CD14-positive monocyte (primary cell): ENCODE measurements around the gene PLXND1. TPM values are rescaled to one million over a fixed set of nuclear protein-coding genes. Genes with fewer than 3 reads are reported as not detected.

Experiments
- DNase-seq, 3 donors: peaks; one replicate each; pipeline ENCODE4 v3.0.0-alpha.2; 2011 to 2022
- H2AFZ ChIP-seq: 2 replicates; pipeline ENCODE4 v1.6.0; 2012; ENCODE audit warnings: mild to moderate bottlenecking, low read depth, low read length, inconsistent platforms; ENCODE audit not compliant: insufficient read depth, poor library complexity, severe bottlenecking
- H3K27ac ChIP-seq, 2 donors: 1 replicate in 1 of 2; 2 replicates in 1 of 2; pipeline ENCODE4 v1.5.1; 2012 to 2013; ENCODE audit warnings: low read length in 2 of 2, control low read depth in 1 of 2, inconsistent platforms in 1 of 2, low read depth in 1 of 2, mild to moderate bottlenecking in 1 of 2
- H3K27me3 ChIP-seq, 2 donors: one replicate each; pipeline versions ENCODE4 v1.6.0 to v1.6.1; 2011 to 2013; ENCODE audit warnings: low read length in 2 of 2; ENCODE audit not compliant: control insufficient read depth in 2 of 2, insufficient read depth in 2 of 2
- H3K36me3 ChIP-seq, 2 donors: replicated peaks in 1 of 2; 1 replicate in 1 of 2; 2 replicates in 1 of 2; pipeline versions ENCODE4 v1.5.1 to v1.6.1; 2012 to 2013; ENCODE audit warnings: low read length in 2 of 2, control low read depth in 1 of 2, inconsistent platforms in 1 of 2, mild to moderate bottlenecking in 1 of 2; ENCODE audit not compliant: insufficient read depth in 2 of 2, control insufficient read depth in 1 of 2
- H3K4me1 ChIP-seq, 2 donors: 1 replicate in 1 of 2; 2 replicates in 1 of 2; pipeline versions ENCODE4 v1.5.1 to v1.6.1; 2012 to 2013; ENCODE audit warnings: low read length in 2 of 2, control low read depth in 1 of 2, inconsistent platforms in 1 of 2, mild to moderate bottlenecking in 1 of 2, moderate library complexity in 1 of 2; ENCODE audit not compliant: insufficient read depth in 2 of 2, control insufficient read depth in 1 of 2
- H3K4me2 ChIP-seq: replicated peaks from 2 replicates; pipeline ENCODE3; 2012; ENCODE audit warnings: low read length, moderate library complexity, mild to moderate bottlenecking; ENCODE audit not compliant: poor library complexity, severe bottlenecking; ENCODE audit errors: extremely low read depth
- H3K4me3 ChIP-seq, 3 experiments: fragments of 200-600 bp in 1 of 3; sonication (generic) in 1 of 3; replicated peaks in 1 of 3; 1 replicate in 2 of 3; 2 replicates in 1 of 3; pipeline ENCODE4 v1.5.1; 2011 to 2013; ENCODE audit warnings: low read length in 3 of 3, mild to moderate bottlenecking in 3 of 3, control low read depth in 2 of 3, low read depth in 2 of 3, inconsistent platforms in 1 of 3, moderate library complexity in 1 of 3
- H3K79me2 ChIP-seq: 2 replicates; pipeline ENCODE4 v1.6.0; 2012; ENCODE audit warnings: mild to moderate bottlenecking, control low read depth, inconsistent platforms, low read length, moderate library complexity; ENCODE audit not compliant: insufficient read depth
- H3K9ac ChIP-seq: 2 replicates; pipeline ENCODE4 v1.6.0; 2017; ENCODE audit warnings: low read length, mild to moderate bottlenecking; ENCODE audit not compliant: insufficient read depth, poor library complexity, severe bottlenecking
- H3K9me3 ChIP-seq, 2 donors: replicated peaks in 1 of 2; 1 replicate in 1 of 2; 2 replicates in 1 of 2; pipeline versions ENCODE4 v1.5.1 to v1.6.1; 2012 to 2013; ENCODE audit warnings: low read length in 2 of 2, control low read depth in 1 of 2; ENCODE audit not compliant: control insufficient read depth in 1 of 2, insufficient read depth in 1 of 2
- H4K20me1 ChIP-seq: 2 replicates; pipeline ENCODE4 v1.6.0; 2012; ENCODE audit warnings: mild to moderate bottlenecking, low read length, control low read depth, moderate library complexity; ENCODE audit not compliant: insufficient read depth
- H3K27ac Mint-ChIP-seq, 7 donors: one replicate each; pipeline ENCODE4 v1.8.0; 2020; ENCODE audit warnings: mild to moderate bottlenecking in 7 of 7, mixed read lengths in 7 of 7, moderate library complexity in 6 of 7, inconsistent platforms in 2 of 7
- H3K27me3 Mint-ChIP-seq, 3 donors: one replicate each; pipeline ENCODE4 v1.8.0; 2021 to 2022; ENCODE audit warnings: low read depth in 3 of 3, mild to moderate bottlenecking in 3 of 3, mixed read lengths in 3 of 3, moderate library complexity in 3 of 3, inconsistent platforms in 1 of 3
- H3K36me3 Mint-ChIP-seq, 2 donors: one replicate each; pipeline ENCODE4 v1.8.0; 2020; ENCODE audit warnings: mixed read lengths in 2 of 2, inconsistent platforms in 1 of 2, mild to moderate bottlenecking in 1 of 2
- H3K4me1 Mint-ChIP-seq: one replicate; pipeline ENCODE4 v1.8.0; 2020; ENCODE audit warnings: mild to moderate bottlenecking, mixed read lengths
- H3K4me3 Mint-ChIP-seq, 2 donors: one replicate each; pipeline ENCODE4 v1.8.0; 2020; ENCODE audit warnings: mild to moderate bottlenecking in 2 of 2, mixed read lengths in 2 of 2, moderate library complexity in 1 of 2
- H3K9me3 Mint-ChIP-seq, 7 donors: one replicate each; pipeline ENCODE4 v1.8.0; 2020 to 2022; ENCODE audit warnings: mixed read lengths in 7 of 7, mild to moderate bottlenecking in 6 of 7, moderate library complexity in 6 of 7, inconsistent platforms in 2 of 7
- WGBS: methylation state at CpG from one replicate; pipeline ENCODE4 v1.1.5; 2013; ENCODE audit warnings: missing lambda C conversion rate; ENCODE audit not compliant: insufficient coverage; 5-methylcytosine and 5-hydroxymethylcytosine counted together
- intact Hi-C, 2 donors: fragments of 100-400 bp; cut with micrococcal nuclease; formaldehyde crosslinking; loops; one replicate each; pipeline versions ENCODE4 v1.15.0 to v1.15.1; 2023
- polyA plus RNA-seq, 3 donors: library from polyadenylated mRNA; depleted of rRNA in 1 of 3; unstranded in 2 of 3; stranded (reverse) in 1 of 3; fragments of 300-500 nt in 2 of 3; fragments of >200 nt in 1 of 3; fragmentation: Illumina TruSeq in 2 of 3; gene quantifications; 1 replicate in 2 of 3; 2 replicates in 1 of 3; pipeline ENCODE4 v1.2.3, GENCODE V29; 2012 to 2021
- TF ChIP-seq, protein P1 (sequence below): fragments of 200-600 bp; IDR thresholded peaks from one replicate; pipeline ENCODE4 v1.8.0; 2022; ENCODE audit warnings: antibody characterized with exemption, mild to moderate bottlenecking

Gene PLXND1
- polyA plus RNA-seq, 3 donors: 7.1 to 170 (median 9.9) TPM

GRCh38 chr3:129587566-129588210 is 18.8 kb downstream of the PLXND1 start:
- TF ChIP-seq, protein P1, sequence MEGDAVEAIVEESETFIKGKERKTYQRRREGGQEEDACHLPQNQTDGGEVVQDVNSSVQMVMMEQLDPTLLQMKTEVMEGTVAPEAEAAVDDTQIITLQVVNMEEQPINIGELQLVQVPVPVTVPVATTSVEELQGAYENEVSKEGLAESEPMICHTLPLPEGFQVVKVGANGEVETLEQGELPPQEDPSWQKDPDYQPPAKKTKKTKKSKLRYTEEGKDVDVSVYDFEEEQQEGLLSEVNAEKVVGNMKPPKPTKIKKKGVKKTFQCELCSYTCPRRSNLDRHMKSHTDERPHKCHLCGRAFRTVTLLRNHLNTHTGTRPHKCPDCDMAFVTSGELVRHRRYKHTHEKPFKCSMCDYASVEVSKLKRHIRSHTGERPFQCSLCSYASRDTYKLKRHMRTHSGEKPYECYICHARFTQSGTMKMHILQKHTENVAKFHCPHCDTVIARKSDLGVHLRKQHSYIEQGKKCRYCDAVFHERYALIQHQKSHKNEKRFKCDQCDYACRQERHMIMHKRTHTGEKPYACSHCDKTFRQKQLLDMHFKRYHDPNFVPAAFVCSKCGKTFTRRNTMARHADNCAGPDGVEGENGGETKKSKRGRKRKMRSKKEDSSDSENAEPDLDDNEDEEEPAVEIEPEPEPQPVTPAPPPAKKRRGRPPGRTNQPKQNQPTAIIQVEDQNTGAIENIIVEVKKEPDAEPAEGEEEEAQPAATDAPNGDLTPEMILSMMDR: no peak
- Histone ChIP-seq H4K20me1 (peaks cover 89% of the 10 kb centered on the region), H3K9me3 (no peaks in the 10 kb centered on the region), H3K4me3 (no peak overlapping the region), H2AFZ (no peak overlapping the region), H3K4me2 (no peak overlapping the region), H3K27ac (peak overlapping the region in 1 of 2 donors; percentile 39), H3K36me3 (peaks cover 31 to 78% of the 10 kb centered on the region in 2 donors), H3K79me2 (peaks cover 36% of the 10 kb centered on the region), H3K4me1 (peaks cover 27 to 30% of the 10 kb centered on the region in 2 donors), H3K27me3 (no peaks in the 10 kb centered on the region), H3K9ac (no peak overlapping the region)
- H3K4me3 Mint-ChIP-seq: no peak overlapping the region
- peaks cover 0 to 2% (median 0%) of the 10 kb centered on the region in 3 donors for H3K27me3 Mint-ChIP-seq
- peaks cover 34% of the 10 kb centered on the region for H3K4me1 Mint-ChIP-seq
- H3K9me3 Mint-ChIP-seq: no peaks in the 10 kb centered on the region
- 100% methylated on average over 4 of the region's 10 CpGs for WGBS
- peak overlapping the region in 2 of 7 donors; percentile 1 to 5 for H3K27ac Mint-ChIP-seq
- H3K36me3 Mint-ChIP-seq: peaks cover 32 to 81% of the 10 kb centered on the region in 2 donors
- intact Hi-C loops: no loop called here
- no peak for DNase-seq

- H3K4me2 ChIP-seq: no peak overlapping the region
- WGBS: 78% methylated on average over 12 of the region's 17 CpGs
- Mint-ChIP-seq H3K4me1 (peaks cover 32% of the 10 kb centered on the region), H3K4me3 (no peak overlapping the region), H3K9me3 (no peaks in the 10 kb centered on the region), H3K36me3 (peaks cover 34 to 85% of the 10 kb centered on the region in 2 donors), H3K27ac (no peak overlapping the region), H3K27me3 (peaks cover 0 to 2% (median 0%) of the 10 kb centered on the region in 3 donors)
- no peak for DNase-seq
- no peak overlapping the region for H2AFZ ChIP-seq
- no peaks in the 10 kb centered on the region for H3K27me3 ChIP-seq
- peaks cover 93% of the 10 kb centered on the region for H4K20me1 ChIP-seq
- H3K4me1 ChIP-seq: peaks cover 21 to 24% of the 10 kb centered on the region in 2 donors
- H3K4me3 ChIP-seq: no peak overlapping the region
- TF ChIP-seq, protein P1: no peak
- intact Hi-C loops: no loop called here
- peak overlapping the region in 1 of 2 donors; percentile 12 for H3K27ac ChIP-seq
- H3K9me3 ChIP-seq: no peaks in the 10 kb centered on the region
- peaks cover 28% of the 10 kb centered on the region for H3K79me2 ChIP-seq
- H3K36me3 ChIP-seq: peaks cover 37 to 86% of the 10 kb centered on the region in 2 donors
- H3K9ac ChIP-seq: no peak overlapping the region
Measured at GRCh38 chr3:129586746-129587430, 19.6 kb downstream of the PLXND1 start.
